ENCODE measurements around the gene SEMA3G. TPM values are rescaled to one million over a fixed set of nuclear protein-coding genes. Genes with fewer than 3 reads are reported as not detected.

Gene SEMA3G
- total RNA-seq, 3 donors from 2014 or later, result 2.7 to 10.2 (median 3.1) TPM

DNA sequence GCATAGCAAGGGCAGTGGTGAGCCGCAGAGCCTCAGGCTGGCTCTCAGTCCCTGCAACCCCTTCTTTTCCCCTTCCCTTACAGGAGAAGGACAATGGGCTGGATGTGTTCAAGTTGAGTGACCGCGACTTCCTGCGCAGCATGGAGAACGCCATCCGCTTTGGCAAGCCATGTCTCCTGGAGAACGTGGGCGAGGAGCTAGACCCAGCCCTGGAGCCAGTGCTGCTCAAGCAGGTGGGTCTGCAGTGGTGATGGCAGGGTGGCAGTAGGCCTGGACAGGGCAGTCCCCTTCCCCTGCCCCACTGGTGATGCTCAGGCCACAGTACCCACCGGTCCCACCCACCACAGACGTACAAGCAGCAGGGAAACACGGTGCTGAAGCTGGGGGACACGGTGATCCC lies 53.8 kb downstream of the SEMA3G start:
- DNase-seq, result peak in 1 of 3 donors; percentile 28
- no peaks in the 10 kb centered on the region for H3K36me3 ChIP-seq (ENCODE audit: low read depth)
- H3K9me3 ChIP-seq, result no peaks in the 10 kb centered on the region
- intact Hi-C loops (cut with DNase I, micrococcal nuclease), result no loop called here
- ATAC-seq, result no peak
- no peak overlapping the region for H3K4me3 ChIP-seq
- H3K4me1 ChIP-seq (ENCODE audit: low read depth), result no peaks in the 10 kb centered on the region
- TF ChIP-seq, protein P1, sequence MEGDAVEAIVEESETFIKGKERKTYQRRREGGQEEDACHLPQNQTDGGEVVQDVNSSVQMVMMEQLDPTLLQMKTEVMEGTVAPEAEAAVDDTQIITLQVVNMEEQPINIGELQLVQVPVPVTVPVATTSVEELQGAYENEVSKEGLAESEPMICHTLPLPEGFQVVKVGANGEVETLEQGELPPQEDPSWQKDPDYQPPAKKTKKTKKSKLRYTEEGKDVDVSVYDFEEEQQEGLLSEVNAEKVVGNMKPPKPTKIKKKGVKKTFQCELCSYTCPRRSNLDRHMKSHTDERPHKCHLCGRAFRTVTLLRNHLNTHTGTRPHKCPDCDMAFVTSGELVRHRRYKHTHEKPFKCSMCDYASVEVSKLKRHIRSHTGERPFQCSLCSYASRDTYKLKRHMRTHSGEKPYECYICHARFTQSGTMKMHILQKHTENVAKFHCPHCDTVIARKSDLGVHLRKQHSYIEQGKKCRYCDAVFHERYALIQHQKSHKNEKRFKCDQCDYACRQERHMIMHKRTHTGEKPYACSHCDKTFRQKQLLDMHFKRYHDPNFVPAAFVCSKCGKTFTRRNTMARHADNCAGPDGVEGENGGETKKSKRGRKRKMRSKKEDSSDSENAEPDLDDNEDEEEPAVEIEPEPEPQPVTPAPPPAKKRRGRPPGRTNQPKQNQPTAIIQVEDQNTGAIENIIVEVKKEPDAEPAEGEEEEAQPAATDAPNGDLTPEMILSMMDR (IDR thresholded peaks at IDR 0.05), result no peak

DNA sequence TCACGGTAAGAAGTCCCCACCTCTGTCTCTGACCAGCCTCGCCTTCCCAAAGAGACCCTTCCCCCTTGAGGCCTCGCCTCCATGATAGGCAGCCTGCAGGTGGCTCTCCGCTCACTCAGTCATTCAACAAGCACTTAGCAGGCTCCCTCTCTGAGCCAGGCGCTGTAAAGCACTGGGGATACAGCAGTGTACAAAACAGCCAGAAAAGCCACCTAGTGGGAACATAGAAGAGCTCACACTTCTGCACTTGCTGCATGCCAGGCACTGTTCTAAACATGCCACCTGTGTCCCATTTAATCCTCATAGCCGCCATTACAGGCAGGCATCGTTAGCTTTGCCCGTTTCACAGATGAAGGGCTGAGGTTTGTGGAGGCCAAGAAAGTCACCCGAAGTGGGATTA lies 56.0 kb downstream of the SEMA3G start:
- Histone ChIP-seq H3K9me3 (no peaks in the 10 kb centered on the region), H3K4me3 (no peak overlapping the region), H3K36me3 (ENCODE audit: low read depth) (no peaks in the 10 kb centered on the region), H3K4me1 (ENCODE audit: low read depth) (no peaks in the 10 kb centered on the region)
- no peak for DNase-seq
- TF ChIP-seq, protein P1 (IDR thresholded peaks at IDR 0.05), result no peak
- intact Hi-C loops (cut with DNase I, micrococcal nuclease), result no loop called here
- no peak for ATAC-seq

GRCh38 chr3:52388348-52388821 lies 56.5 kb downstream of the SEMA3G start:
- Histone ChIP-seq H3K4me3 (no peak overlapping the region), H3K36me3 (ENCODE audit: low read depth) (no peaks in the 10 kb centered on the region), H3K4me1 (ENCODE audit: low read depth) (no peaks in the 10 kb centered on the region), H3K9me3 (no peaks in the 10 kb centered on the region)
- TF ChIP-seq, protein P1 (IDR thresholded peaks at IDR 0.05), result no peak
- intact Hi-C loops (cut with DNase I, micrococcal nuclease), result no loop called here
- no peak for DNase-seq
- ATAC-seq, result no peak

GRCh38 chr3:52387481-52387880 lies 57.4 kb downstream of the SEMA3G start:
- Histone ChIP-seq H3K9me3 (no peaks in the 10 kb centered on the region), H3K4me3 (no peak overlapping the region), H3K4me1 (ENCODE audit: low read depth) (no peaks in the 10 kb centered on the region), H3K36me3 (ENCODE audit: low read depth) (no peaks in the 10 kb centered on the region)
- TF ChIP-seq, protein P1 (IDR thresholded peaks at IDR 0.05), result no peak
- intact Hi-C loops (cut with DNase I, micrococcal nuclease), result no loop called here
- DNase-seq, result no peak
- ATAC-seq, result no peak

GRCh38 chr3:52385157-52385556 lies 59.7 kb downstream of the SEMA3G start:
- DNase-seq, result peak in 1 of 3 donors; percentile 29
- TF ChIP-seq, protein P1 (IDR thresholded peaks at IDR 0.05), result no peak
- no peaks in the 10 kb centered on the region for H3K9me3 ChIP-seq
- intact Hi-C loops (cut with DNase I, micrococcal nuclease), result no loop called here
- no peaks in the 10 kb centered on the region for H3K4me1 ChIP-seq (ENCODE audit: low read depth)
- H3K4me3 ChIP-seq, result no peak overlapping the region
- ATAC-seq, result peak; percentile 45
- H3K36me3 ChIP-seq (ENCODE audit: low read depth), result no peaks in the 10 kb centered on the region
